ENCODE measurements around the gene MPZL2. TPM values are rescaled to one million over a fixed set of nuclear protein-coding genes. Genes with fewer than 3 reads are reported as not detected.

The MPZL2 gene
- total and polyA plus RNA-seq, 2 of the 13 experiments (the other 11 are each of a cell fraction or from before 2014, with no cell fraction given), result 27.9 to 53.7 TPM

DNA sequence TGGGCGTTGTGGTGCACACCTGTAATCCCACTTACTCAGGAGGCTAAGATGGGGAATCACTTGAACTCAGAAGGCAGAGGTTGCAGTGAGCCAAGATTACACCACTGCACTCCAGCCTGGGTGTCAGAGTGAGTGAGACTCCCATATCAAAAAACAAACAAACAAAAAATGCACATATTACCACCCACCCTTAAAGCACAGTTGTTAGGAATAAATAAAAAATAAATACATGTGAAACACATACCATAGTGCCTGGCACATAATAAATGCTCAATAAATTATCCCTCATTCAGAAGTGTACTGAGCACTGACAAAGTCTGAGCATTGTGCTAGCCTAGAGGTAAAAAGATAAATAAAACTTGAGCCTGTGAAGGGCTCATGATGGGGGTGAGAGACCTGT lies 30.2 kb downstream of the MPZL2 start:
- H3K4me1 ChIP-seq (ENCODE audit: insufficient read depth, low read length), result peaks cover 25% of the 10 kb centered on the region
- no peak overlapping the region for H3K9ac ChIP-seq (ENCODE audit: insufficient read depth, low read depth, low read length)
- no peaks in the 10 kb centered on the region for H4K20me1 ChIP-seq (ENCODE audit: insufficient read depth, low read length)
- ChIA-PET CTCF (ENCODE audit: low intra/inter-chr PET ratio, low total read pairs) (no interaction called here), POLR2A (no interaction called here)
- no peak overlapping the region for H2AFZ ChIP-seq (ENCODE audit: low read length)
- intact Hi-C loops (cut with micrococcal nuclease; ENCODE audit: unreplicated experiment) (no loop called here), in situ Hi-C loops (cut with HindIII; ENCODE audit: extremely low pct_ligation_motif_present, low pct_unique_long_range_greater_than_20kb) (no loop called here)
- H3K27me3 ChIP-seq (ENCODE audit: control insufficient read depth in 1 of 2, insufficient read depth in 2 of 2, low read length in 2 of 2), result no peaks in the 10 kb centered on the region
- TF ChIP-seq HNRNPUL1 (IDR thresholded peaks at IDR 0.05; ENCODE audit: low read depth, low read length), result no peak
- no peak overlapping the region for H3K4me3 ChIP-seq (replicated peaks in 1 of 3; ENCODE audit: insufficient read depth in 1 of 3, low read depth in 2 of 3, low read length in 3 of 3)
- no peaks in the 10 kb centered on the region for H3K9me3 ChIP-seq (ENCODE audit: low read length)
- peaks cover 0 to 28% of the 10 kb centered on the region in 2 experiments for H3K36me3 ChIP-seq (replicated peaks in 1 of 2; ENCODE audit: control insufficient read depth in 1 of 2, insufficient read depth in 2 of 2, low read length in 2 of 2)
- no TSS peak for BruUV-seq (replicated peaks)
- no peak for DNase-seq (ENCODE audit: low spot score)
- no peaks in the 10 kb centered on the region for H3K79me2 ChIP-seq (ENCODE audit: insufficient read depth, low read length)
- 71% methylated on average over 1 of the region's 1 CpG for whole genome bisulfite sequencing (ENCODE audit: low lambda C conversion rate)
- H3K4me2 ChIP-seq (ENCODE audit: low read depth, low read length), result no peak overlapping the region
- no peak for ATAC-seq
- no peak overlapping the region for H3K27ac ChIP-seq (ENCODE audit: extremely low read length, insufficient read depth, low read length)
- no peak for FAIRE-seq

- Histone ChIP-seq H4K20me1 (ENCODE audit: insufficient read depth, low read length) (no peaks in the 10 kb centered on the region), H3K9me3 (ENCODE audit: low read length) (no peaks in the 10 kb centered on the region), H3K4me2 (ENCODE audit: low read depth, low read length) (no peak overlapping the region), H3K27me3 (ENCODE audit: control insufficient read depth in 1 of 2, insufficient read depth in 2 of 2, low read length in 2 of 2) (no peaks in the 10 kb centered on the region), H3K36me3 (replicated peaks in 1 of 2; ENCODE audit: control insufficient read depth in 1 of 2, insufficient read depth in 2 of 2, low read length in 2 of 2) (peaks cover 0 to 26% of the 10 kb centered on the region in 2 experiments), H3K27ac (ENCODE audit: extremely low read length, insufficient read depth, low read length) (no peak overlapping the region), H3K4me3 (replicated peaks in 1 of 3; ENCODE audit: insufficient read depth in 1 of 3, low read depth in 2 of 3, low read length in 3 of 3) (no peak overlapping the region), H3K9ac (ENCODE audit: insufficient read depth, low read depth, low read length) (no peak overlapping the region), H3K79me2 (ENCODE audit: insufficient read depth, low read length) (no peaks in the 10 kb centered on the region), H2AFZ (ENCODE audit: low read length) (no peak overlapping the region), H3K4me1 (ENCODE audit: insufficient read depth, low read length) (peaks cover 25% of the 10 kb centered on the region)
- no peak for DNase-seq (ENCODE audit: low spot score)
- TF ChIP-seq GTF2F1 (IDR thresholded peaks at IDR 0.05; ENCODE audit: low read length) (no peak), RBM39 (IDR thresholded peaks at IDR 0.05; ENCODE audit: low read depth, low read length, poor library complexity, severe bottlenecking) (no peak), CENPX (CRISPR knock-in tag; IDR thresholded peaks at IDR 0.05) (no peak), REXO4 (CRISPR knock-in tag; IDR thresholded peaks at IDR 0.05; ENCODE audit: borderline replicate concordance) (no peak), SP1 (IDR thresholded peaks at IDR 0.05) (no peak), SP1 (CRISPR knock-in tag; IDR thresholded peaks at IDR 0.05) (no peak), MAZ (IDR thresholded peaks at IDR 0.05; ENCODE audit: borderline replicate concordance, low read depth, low read length) (no peak), MAZ (CRISPR knock-in tag; IDR thresholded peaks at IDR 0.05; ENCODE audit: low read depth) (no peak), ZBTB7B (CRISPR knock-in tag; IDR thresholded peaks at IDR 0.05) (no peak), FIP1L1 (IDR thresholded peaks at IDR 0.05; ENCODE audit: borderline replicate concordance, insufficient read depth, low read depth, low read length) (no peak)
- TF ChIP-seq, protein P1, sequence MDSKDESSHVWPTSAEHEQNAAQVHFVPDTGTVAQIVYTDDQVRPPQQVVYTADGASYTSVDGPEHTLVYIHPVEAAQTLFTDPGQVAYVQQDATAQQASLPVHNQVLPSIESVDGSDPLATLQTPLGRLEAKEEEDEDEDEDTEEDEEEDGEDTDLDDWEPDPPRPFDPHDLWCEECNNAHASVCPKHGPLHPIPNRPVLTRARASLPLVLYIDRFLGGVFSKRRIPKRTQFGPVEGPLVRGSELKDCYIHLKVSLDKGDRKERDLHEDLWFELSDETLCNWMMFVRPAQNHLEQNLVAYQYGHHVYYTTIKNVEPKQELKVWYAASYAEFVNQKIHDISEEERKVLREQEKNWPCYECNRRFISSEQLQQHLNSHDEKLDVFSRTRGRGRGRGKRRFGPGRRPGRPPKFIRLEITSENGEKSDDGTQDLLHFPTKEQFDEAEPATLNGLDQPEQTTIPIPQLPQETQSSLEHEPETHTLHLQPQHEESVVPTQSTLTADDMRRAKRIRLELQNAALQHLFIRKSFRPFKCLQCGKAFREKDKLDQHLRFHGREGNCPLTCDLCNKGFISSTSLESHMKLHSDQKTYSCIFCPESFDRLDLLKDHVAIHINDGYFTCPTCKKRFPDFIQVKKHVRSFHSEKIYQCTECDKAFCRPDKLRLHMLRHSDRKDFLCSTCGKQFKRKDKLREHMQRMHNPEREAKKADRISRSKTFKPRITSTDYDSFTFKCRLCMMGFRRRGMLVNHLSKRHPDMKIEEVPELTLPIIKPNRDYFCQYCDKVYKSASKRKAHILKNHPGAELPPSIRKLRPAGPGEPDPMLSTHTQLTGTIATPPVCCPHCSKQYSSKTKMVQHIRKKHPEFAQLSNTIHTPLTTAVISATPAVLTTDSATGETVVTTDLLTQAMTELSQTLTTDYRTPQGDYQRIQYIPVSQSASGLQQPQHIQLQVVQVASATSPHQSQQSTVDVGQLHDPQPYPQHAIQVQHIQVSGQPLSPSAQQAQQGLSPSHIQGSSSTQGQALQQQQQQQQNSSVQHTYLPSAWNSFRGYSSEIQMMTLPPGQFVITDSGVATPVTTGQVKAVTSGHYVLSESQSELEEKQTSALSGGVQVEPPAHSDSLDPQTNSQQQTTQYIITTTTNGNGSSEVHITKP (CRISPR knock-in tag; IDR thresholded peaks at IDR 0.05; ENCODE audit: low read depth), result no peak
- TF ChIP-seq, protein P2, sequence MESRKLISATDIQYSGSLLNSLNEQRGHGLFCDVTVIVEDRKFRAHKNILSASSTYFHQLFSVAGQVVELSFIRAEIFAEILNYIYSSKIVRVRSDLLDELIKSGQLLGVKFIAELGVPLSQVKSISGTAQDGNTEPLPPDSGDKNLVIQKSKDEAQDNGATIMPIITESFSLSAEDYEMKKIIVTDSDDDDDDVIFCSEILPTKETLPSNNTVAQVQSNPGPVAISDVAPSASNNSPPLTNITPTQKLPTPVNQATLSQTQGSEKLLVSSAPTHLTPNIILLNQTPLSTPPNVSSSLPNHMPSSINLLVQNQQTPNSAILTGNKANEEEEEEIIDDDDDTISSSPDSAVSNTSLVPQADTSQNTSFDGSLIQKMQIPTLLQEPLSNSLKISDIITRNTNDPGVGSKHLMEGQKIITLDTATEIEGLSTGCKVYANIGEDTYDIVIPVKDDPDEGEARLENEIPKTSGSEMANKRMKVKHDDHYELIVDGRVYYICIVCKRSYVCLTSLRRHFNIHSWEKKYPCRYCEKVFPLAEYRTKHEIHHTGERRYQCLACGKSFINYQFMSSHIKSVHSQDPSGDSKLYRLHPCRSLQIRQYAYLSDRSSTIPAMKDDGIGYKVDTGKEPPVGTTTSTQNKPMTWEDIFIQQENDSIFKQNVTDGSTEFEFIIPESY (CRISPR knock-in tag; IDR thresholded peaks at IDR 0.05), result no peak
- CTCF ChIA-PET (ENCODE audit: low intra/inter-chr PET ratio, low total read pairs), result no interaction called here
- in situ Hi-C loops (cut with HindIII; ENCODE audit: extremely low pct_ligation_motif_present, low pct_unique_long_range_greater_than_20kb), result no loop called here
- WGBS (ENCODE audit: low lambda C conversion rate), result 90% methylated on average over 5 of the region's 5 CpGs
- ATAC-seq, result no peak
- POLR2A ChIA-PET, result no interaction called here
- no TSS peak for BruUV-seq (replicated peaks)
- no peak for FAIRE-seq
- intact Hi-C loops (cut with micrococcal nuclease; ENCODE audit: unreplicated experiment), result no loop called here
Measured at GRCh38 chr11:118233377-118233776, 30.7 kb downstream of the MPZL2 start.
